ENCODE measurements around the gene C4orf50.

Gene C4orf50

DNA sequence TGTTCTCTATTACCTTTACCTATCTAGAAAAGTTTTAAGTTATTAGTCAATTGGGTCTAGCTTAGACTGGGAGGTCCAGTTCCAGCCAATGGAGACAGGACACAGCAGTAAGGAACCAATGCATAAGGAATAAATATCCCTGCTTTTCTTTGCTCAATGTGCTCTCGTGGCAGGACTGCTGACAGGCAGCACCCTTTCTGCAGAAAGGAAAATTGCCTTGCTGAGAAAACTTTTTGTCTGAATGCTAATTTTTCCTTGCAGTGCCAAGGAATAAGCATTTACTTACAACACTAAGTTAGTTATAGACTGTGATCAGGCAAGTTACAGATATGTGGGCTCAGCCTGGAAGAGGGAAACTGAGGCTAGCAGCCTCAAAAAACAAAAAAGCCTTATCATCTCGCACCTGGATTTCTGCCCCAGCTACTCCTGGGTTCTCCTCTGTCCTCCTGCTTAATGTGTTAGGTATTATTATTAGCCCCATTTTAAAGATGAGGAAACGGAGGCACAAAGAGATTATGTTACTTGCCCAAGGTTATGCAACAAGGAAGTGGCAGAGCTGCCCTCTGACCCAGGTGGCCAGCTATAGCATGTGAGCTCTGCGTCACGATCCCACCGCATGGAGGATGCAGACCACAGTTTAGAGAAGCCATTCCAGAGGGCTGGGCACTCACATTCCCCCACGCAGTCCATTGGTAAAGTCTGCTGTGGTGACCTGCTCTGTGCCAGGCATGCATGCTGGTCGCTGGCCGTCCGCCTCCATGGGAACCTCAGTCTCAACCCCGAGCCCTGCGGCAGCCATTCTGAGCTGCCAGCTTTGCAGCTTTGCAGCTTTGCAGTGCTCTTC lies 40.5 kb upstream of the C4orf50 start:
- DNase-seq (ENCODE audit: extremely low read depth, low read depth): no peak
- TF ChIP-seq, protein P1, sequence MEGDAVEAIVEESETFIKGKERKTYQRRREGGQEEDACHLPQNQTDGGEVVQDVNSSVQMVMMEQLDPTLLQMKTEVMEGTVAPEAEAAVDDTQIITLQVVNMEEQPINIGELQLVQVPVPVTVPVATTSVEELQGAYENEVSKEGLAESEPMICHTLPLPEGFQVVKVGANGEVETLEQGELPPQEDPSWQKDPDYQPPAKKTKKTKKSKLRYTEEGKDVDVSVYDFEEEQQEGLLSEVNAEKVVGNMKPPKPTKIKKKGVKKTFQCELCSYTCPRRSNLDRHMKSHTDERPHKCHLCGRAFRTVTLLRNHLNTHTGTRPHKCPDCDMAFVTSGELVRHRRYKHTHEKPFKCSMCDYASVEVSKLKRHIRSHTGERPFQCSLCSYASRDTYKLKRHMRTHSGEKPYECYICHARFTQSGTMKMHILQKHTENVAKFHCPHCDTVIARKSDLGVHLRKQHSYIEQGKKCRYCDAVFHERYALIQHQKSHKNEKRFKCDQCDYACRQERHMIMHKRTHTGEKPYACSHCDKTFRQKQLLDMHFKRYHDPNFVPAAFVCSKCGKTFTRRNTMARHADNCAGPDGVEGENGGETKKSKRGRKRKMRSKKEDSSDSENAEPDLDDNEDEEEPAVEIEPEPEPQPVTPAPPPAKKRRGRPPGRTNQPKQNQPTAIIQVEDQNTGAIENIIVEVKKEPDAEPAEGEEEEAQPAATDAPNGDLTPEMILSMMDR (IDR thresholded peaks at IDR 0.05; ENCODE audit: low read depth, low read length): no peak

DNA sequence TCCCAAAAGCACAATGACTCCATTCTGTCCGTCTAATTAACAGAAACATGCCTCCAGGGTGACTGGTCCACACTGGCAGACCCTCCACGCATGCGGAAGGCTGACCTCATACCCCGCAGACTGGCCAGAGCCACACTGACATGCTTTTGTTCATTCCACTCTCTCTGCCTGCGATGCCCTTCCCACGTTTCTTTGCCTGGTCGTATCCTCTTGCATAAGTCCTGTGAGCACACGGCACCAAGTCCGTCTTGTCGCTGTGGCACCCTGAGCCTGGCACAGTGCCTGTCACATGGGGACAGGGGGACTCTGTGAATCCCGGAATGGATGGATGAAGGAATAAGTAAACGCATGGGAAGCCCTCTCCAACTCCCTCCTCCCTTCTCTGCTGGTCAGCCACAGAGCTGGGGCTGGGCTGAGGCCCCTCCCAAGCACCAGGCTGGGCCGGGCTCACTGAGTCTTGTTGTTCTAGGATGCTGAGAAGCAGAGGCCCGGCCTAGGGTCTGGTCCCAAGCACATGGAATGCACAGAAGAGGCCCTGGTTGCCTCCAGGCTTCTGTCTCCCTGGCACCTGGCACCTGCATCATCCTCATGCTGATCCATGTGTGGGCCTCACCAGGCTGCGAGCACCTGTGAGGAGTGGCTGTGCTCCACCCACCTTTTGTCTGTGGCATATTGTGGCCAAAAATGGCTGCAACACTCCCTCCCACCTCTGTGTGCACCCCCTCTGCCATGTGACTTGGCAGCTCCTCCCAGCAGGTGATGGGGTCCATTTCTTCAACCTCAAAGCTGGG lies 38.9 kb upstream of the C4orf50 start:
- no peak for DNase-seq (ENCODE audit: extremely low read depth, low read depth)
- TF ChIP-seq, protein P1 (IDR thresholded peaks at IDR 0.05; ENCODE audit: low read depth, low read length): no peak

DNA sequence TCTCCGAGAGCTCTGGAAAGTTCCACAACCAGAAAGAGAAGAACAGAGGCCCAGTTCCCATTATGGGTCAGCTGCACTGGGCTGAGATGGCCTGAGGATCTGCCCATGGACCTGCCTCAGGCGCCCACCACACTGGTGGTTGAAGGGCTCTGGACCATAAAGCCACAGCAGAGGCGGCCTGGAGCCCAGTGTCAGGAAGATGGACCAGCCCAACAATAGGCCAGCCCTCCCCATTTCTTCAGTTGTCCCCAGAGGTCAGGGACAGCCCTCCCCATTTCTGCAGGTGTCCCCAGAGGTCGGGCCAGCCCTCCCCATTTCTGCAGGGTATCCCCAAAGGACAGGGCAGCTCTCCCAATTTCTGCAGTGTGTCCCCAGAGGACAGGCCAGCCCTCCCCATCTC lies 37.2 kb upstream of the C4orf50 start:
- TF ChIP-seq, protein P1 (IDR thresholded peaks at IDR 0.05; ENCODE audit: low read depth, low read length): no peak
- no peak for DNase-seq (ENCODE audit: extremely low read depth, low read depth)

GRCh38 chr4:6055030-6055429 lies 36.8 kb upstream of the C4orf50 start:
- TF ChIP-seq, protein P1 (IDR thresholded peaks at IDR 0.05; ENCODE audit: low read depth, low read length): no peak
- DNase-seq (ENCODE audit: extremely low read depth, low read depth): no peak

- TF ChIP-seq, protein P1 (IDR thresholded peaks at IDR 0.05; ENCODE audit: low read depth, low read length): no peak
- no peak for DNase-seq (ENCODE audit: extremely low read depth, low read depth)
Measured at GRCh38 chr4:6054162-6054922, 36.1 kb upstream of the C4orf50 start.

DNA sequence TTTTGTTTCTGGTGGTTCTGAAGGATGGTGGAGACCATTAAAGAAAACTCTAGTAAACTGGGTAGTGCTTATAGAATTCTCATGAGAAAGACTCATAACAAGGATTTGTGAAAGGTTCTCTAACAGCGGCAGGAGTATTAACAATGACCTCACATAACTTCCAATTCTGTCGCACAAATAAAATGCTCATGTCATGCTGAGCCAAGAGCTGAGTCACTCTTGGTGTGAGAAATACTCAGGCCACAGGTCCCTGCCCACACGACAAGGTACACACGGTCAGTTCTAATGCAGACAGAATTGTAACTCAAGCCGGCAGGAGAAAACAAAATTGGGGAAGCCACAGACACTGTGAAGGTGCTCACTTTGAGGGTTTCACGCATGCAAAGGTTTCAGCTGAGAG lies 34.4 kb upstream of the C4orf50 start:
- TF ChIP-seq, protein P1 (IDR thresholded peaks at IDR 0.05; ENCODE audit: low read depth, low read length): no peak
- no peak for DNase-seq (ENCODE audit: extremely low read depth, low read depth)
